Pancreas (tissue), 10 donors: Measurements from ENCODE around the gene IRX5. TPM values are rescaled to one million over a fixed set of nuclear protein-coding genes. Genes with fewer than 3 reads are reported as not detected.

Experiments
- ATAC-seq, 4 donors: fragments of 200-7000 bp; cut with Tn5 transposase; one replicate each; pipeline versions ENCODE4 v1.8.0 to v1.9.1; 2020; ENCODE audit warnings: mild to moderate bottlenecking in 4 of 4, moderate library complexity in 4 of 4
- DNase-seq, 6 donors: peaks; one replicate each; pipeline ENCODE4 v3.0.0-alpha.2; 2020
- FAIRE-seq: peaks from 2 replicates; lab custom pipeline; 2012; peaks lifted over from hg19 to GRCh38; lab: Jason Lieb, UNC
- H3K27ac ChIP-seq, 4 donors: fragments of 200-600 bp; sonication (generic); 1 replicate in 3 of 4; 2 replicates in 1 of 4; pipeline versions ENCODE4 v1.5.0 to v1.8.0; 2020
- H3K27me3 ChIP-seq, 4 donors: fragments of 200-600 bp; one replicate each; pipeline ENCODE4 v1.8.0; 2021
- H3K36me3 ChIP-seq, 3 donors: fragments of 200-600 bp; sonication (generic) in 1 of 3; one replicate each; pipeline versions ENCODE4 v1.5.0 to v1.8.0; 2020 to 2021
- H3K4me1 ChIP-seq, 3 donors: fragments of 200-600 bp; one replicate each; pipeline ENCODE4 v1.8.0; 2021
- H3K4me3 ChIP-seq, 4 donors: fragments of 200-600 bp; sonication (generic) in 2 of 4; one replicate each; pipeline versions ENCODE4 v1.5.0 to v1.8.0; 2020 to 2021
- H3K9me3 ChIP-seq, 4 donors: fragments of 200-600 bp; one replicate each; pipeline ENCODE4 v1.8.0; 2021
- CTCF ChIP-seq, 4 donors: fragments of 200-600 bp; sonication (generic) in 3 of 4; IDR thresholded peaks; one replicate each; pipeline versions ENCODE4 v1.5.0 to v1.8.0; 2021; ENCODE audit warnings: antibody characterized with exemption in 4 of 4
- WGBS, 2 donors: extraction: QIAGEN DNeasy Blood & Tissue Kit; methylation state at CpG; one replicate each; pipeline ENCODE4 v1.1.7; 2013; 5-methylcytosine and 5-hydroxymethylcytosine counted together
- intact Hi-C, 3 donors: fragments of 100-400 bp; cut with DNase I; formaldehyde crosslinking; loops; one replicate each; pipeline versions ENCODE4 v1.11.1 to v1.14.2; 2022
- polyA plus RNA-seq, 2 donors: library from polyadenylated mRNA; stranded (reverse); fragments of 200-250 nt; gene quantifications; one replicate each; pipeline ENCODE4 v1.2.3, GENCODE V29; 2013
- total RNA-seq, 6 donors: library from RNA; stranded (reverse); fragmentation: NEBNext Ultra II Directional in 4 of 6; extraction: Animal tissue kit (Norgen Biotek cat#: 25700) in 4 of 6; gene quantifications; one replicate each; pipeline versions ENCODE4 v1.2.1 to v1.2.4, GENCODE V29; 2021 to 2023
- donor health status: healthy with polysubstance abuse.
- donor health status: DM: no; HTN: no; CAD: no; lungs with moderate emphysema.
- donor health status: DM: no; HTN: no; CAD: no.
- donor health status: control.
- donor health status: control.
- donor health status: Bipolar disorder and iron deficiency.
- donor health status: DM: yes; HTN: yes; CAD: no.
- donor health status: DM: no; HTN: no; CAD: no.
- donor health status: DM: no; HTN: no; CAD: no.
- donor health status: DM: yes; HTN: yes; CAD: no.

Gene IRX5
- total and polyA plus RNA-seq, 8 donors: 0.12 to 0.85 (median 0.20) TPM; not detected in 2

- no peak for FAIRE-seq
- TF ChIP-seq CTCF (IDR thresholded peaks at IDR 0.05): no peak
- intact Hi-C loops: loop anchor here in 1 of 3 donors (10.0 kb wide), 1 partner anchor 652 kb away; the partner anchor contains the start of gene IRX3
These were observed 5.7 kb downstream of the IRX5 start for GRCh38 chr16:54936201-54936978.

GRCh38 chr16:54936979-54937670, 6.5 kb downstream of the IRX5 start:
- Histone ChIP-seq H3K4me3 (peak overlapping the region in 1 of 4 donors; percentile 29), H3K36me3 (no peaks in the 10 kb centered on the region), H3K9me3 (no peaks in the 10 kb centered on the region), H3K27ac (no peak overlapping the region), H3K4me1 (peaks cover 0 to 18% (median 10%) of the 10 kb centered on the region in 3 donors), H3K27me3 (peaks cover 8 to 87% (median 40%) of the 10 kb centered on the region in 4 donors)
- intact Hi-C loops: loop anchor here in 1 of 3 donors (10.0 kb wide), 1 partner anchor 652 kb away; the partner anchor contains the start of gene IRX3
- 4 to 8% methylated on average over 39 of the region's 39 CpGs for WGBS, 2 donors
- no peak for FAIRE-seq
- peak; percentile 40 to 61 (median 54) for ATAC-seq
- TF ChIP-seq CTCF (IDR thresholded peaks at IDR 0.05): no peak
- peak in 1 of 6 donors; percentile 70 for DNase-seq

More at GRCh38 chr16:54936201-54936978, 5.7 kb downstream of the IRX5 start:
- H3K27ac ChIP-seq: no peak overlapping the region
- 11 to 13% methylated on average over 56 of the region's 56 CpGs for WGBS, 2 donors
- H3K9me3 ChIP-seq: no peaks in the 10 kb centered on the region
- H3K36me3 ChIP-seq: no peaks in the 10 kb centered on the region
- H3K4me1 ChIP-seq: peaks cover 0 to 25% (median 10%) of the 10 kb centered on the region in 3 donors
- DNase-seq (no peak), ATAC-seq (peak in 2 of 4 donors; percentile 27 to 42)
- H3K4me3 ChIP-seq: no peak overlapping the region
- peaks cover 8 to 94% (median 41%) of the 10 kb centered on the region in 4 donors for H3K27me3 ChIP-seq

GRCh38 chr16:54937671-54938211, 7.1 kb downstream of the IRX5 start:
- Histone ChIP-seq H3K9me3 (no peaks in the 10 kb centered on the region), H3K4me1 (peaks cover 0 to 18% (median 10%) of the 10 kb centered on the region in 3 donors), H3K27me3 (peaks cover 8 to 81% (median 37%) of the 10 kb centered on the region in 4 donors), H3K4me3 (peak overlapping the region in 1 of 4 donors; percentile 29), H3K27ac (no peak overlapping the region), H3K36me3 (no peaks in the 10 kb centered on the region)
- 12 to 20% methylated on average over 35 of the region's 35 CpGs for WGBS, 2 donors
- intact Hi-C loops: loop anchor here in 1 of 3 donors (10.0 kb wide), 1 partner anchor 653 kb away; the partner anchor contains the start of gene IRX3
- no peak for ATAC-seq
- no peak for TF ChIP-seq CTCF (IDR thresholded peaks at IDR 0.05)
- FAIRE-seq: no peak
- no peak for DNase-seq

GRCh38 chr16:54938212-54939028, 7.8 kb downstream of the IRX5 start:
- no peaks in the 10 kb centered on the region for H3K36me3 ChIP-seq
- ATAC-seq: peak in 2 of 4 donors; percentile 30 to 34
- DNase-seq: no peak
- H3K4me3 ChIP-seq: peak overlapping the region in 1 of 4 donors; percentile 29
- H3K4me1 ChIP-seq: peaks cover 0 to 18% (median 10%) of the 10 kb centered on the region in 3 donors
- no peak for TF ChIP-seq CTCF (IDR thresholded peaks at IDR 0.05)
- no peak for FAIRE-seq
- WGBS, 2 donors: 11 to 14% methylated on average over 59 of the region's 59 CpGs
- H3K27me3 ChIP-seq: peaks cover 8 to 76% (median 34%) of the 10 kb centered on the region in 4 donors
- no peak overlapping the region for H3K27ac ChIP-seq
- H3K9me3 ChIP-seq: no peaks in the 10 kb centered on the region
- intact Hi-C loops: loop anchor here in 1 of 3 donors (10.0 kb wide), 1 partner anchor 654 kb away; the partner anchor contains the start of gene IRX3
